Glutamatergic neuron (in vitro differentiated cells): Measurements from ENCODE around the gene LILRA6. TPM values are rescaled to one million over a fixed set of nuclear protein-coding genes. Genes with fewer than 3 reads are reported as not detected.
A peak's percentile ranks its signal among the peaks of the same experiment; 100 is the strongest.
"Not testable (repeated sequence)": the region's sequence is repeated elsewhere in the genome, so short reads cannot be mapped to it uniquely, and the experiment has no call there.

Experiments used
- DNase-seq: peaks from one replicate; pipeline ENCODE4 v3.0.0; 2022
- H3K27ac Mint-ChIP-seq: one replicate; pipeline ENCODE4 v1.8.0; 2020; ENCODE audit warnings: mild to moderate bottlenecking, mixed read lengths, inconsistent platforms; ENCODE audit not compliant: unreplicated experiment
- H3K27me3 Mint-ChIP-seq: one replicate; pipeline ENCODE4 v1.8.0; 2020; ENCODE audit warnings: mild to moderate bottlenecking, moderate library complexity, mixed read lengths, inconsistent platforms; ENCODE audit not compliant: unreplicated experiment
- H3K36me3 Mint-ChIP-seq: one replicate; pipeline ENCODE4 v1.8.0; 2020; ENCODE audit warnings: mild to moderate bottlenecking, mixed read lengths, inconsistent platforms; ENCODE audit not compliant: unreplicated experiment
- H3K4me1 Mint-ChIP-seq: one replicate; pipeline ENCODE4 v1.8.0; 2020; ENCODE audit warnings: mild to moderate bottlenecking, low read depth, mixed read lengths, inconsistent platforms; ENCODE audit not compliant: unreplicated experiment
- H3K4me3 Mint-ChIP-seq: one replicate; pipeline ENCODE4 v1.8.0; 2020; ENCODE audit warnings: mild to moderate bottlenecking, mixed read lengths, inconsistent platforms; ENCODE audit not compliant: unreplicated experiment
- H3K9me3 Mint-ChIP-seq: one replicate; pipeline ENCODE4 v1.8.0; 2020; ENCODE audit warnings: mild to moderate bottlenecking, moderate library complexity, mixed read lengths, inconsistent platforms; ENCODE audit not compliant: unreplicated experiment
- total RNA-seq: library from RNA; stranded (reverse); fragmentation: NEBNext Ultra II Directional; extraction: Animal tissue kit (Norgen Biotek cat#: 25700); gene quantifications from one replicate; pipeline ENCODE4 v1.2.1, GENCODE V29; 2021; ENCODE audit not compliant: unreplicated experiment
- TF ChIP-seq, protein P1 (sequence below): fragments of 200-600 bp; sonication (generic); IDR thresholded peaks from one replicate; pipeline ENCODE4 v1.5.0; 2021; ENCODE audit not compliant: partially characterized antibody, unreplicated experiment

LILRA6 gene
- total RNA-seq, 1 donor from 2014 or later = not detected

GRCh38 chr19:54252243-54252642 lies 9.7 kb upstream of the LILRA6 start:
- no peak overlapping the region for H3K27ac Mint-ChIP-seq
- no peaks in the 10 kb centered on the region for H3K36me3 Mint-ChIP-seq
- H3K9me3 Mint-ChIP-seq = peaks cover 5% of the 10 kb centered on the region
- no peak for DNase-seq
- H3K4me1 Mint-ChIP-seq = peaks cover 14% of the 10 kb centered on the region
- TF ChIP-seq, protein P1, sequence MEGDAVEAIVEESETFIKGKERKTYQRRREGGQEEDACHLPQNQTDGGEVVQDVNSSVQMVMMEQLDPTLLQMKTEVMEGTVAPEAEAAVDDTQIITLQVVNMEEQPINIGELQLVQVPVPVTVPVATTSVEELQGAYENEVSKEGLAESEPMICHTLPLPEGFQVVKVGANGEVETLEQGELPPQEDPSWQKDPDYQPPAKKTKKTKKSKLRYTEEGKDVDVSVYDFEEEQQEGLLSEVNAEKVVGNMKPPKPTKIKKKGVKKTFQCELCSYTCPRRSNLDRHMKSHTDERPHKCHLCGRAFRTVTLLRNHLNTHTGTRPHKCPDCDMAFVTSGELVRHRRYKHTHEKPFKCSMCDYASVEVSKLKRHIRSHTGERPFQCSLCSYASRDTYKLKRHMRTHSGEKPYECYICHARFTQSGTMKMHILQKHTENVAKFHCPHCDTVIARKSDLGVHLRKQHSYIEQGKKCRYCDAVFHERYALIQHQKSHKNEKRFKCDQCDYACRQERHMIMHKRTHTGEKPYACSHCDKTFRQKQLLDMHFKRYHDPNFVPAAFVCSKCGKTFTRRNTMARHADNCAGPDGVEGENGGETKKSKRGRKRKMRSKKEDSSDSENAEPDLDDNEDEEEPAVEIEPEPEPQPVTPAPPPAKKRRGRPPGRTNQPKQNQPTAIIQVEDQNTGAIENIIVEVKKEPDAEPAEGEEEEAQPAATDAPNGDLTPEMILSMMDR = no peak
- no peak overlapping the region for H3K4me3 Mint-ChIP-seq
- H3K27me3 Mint-ChIP-seq = peaks cover 9% of the 10 kb centered on the region

DNA sequence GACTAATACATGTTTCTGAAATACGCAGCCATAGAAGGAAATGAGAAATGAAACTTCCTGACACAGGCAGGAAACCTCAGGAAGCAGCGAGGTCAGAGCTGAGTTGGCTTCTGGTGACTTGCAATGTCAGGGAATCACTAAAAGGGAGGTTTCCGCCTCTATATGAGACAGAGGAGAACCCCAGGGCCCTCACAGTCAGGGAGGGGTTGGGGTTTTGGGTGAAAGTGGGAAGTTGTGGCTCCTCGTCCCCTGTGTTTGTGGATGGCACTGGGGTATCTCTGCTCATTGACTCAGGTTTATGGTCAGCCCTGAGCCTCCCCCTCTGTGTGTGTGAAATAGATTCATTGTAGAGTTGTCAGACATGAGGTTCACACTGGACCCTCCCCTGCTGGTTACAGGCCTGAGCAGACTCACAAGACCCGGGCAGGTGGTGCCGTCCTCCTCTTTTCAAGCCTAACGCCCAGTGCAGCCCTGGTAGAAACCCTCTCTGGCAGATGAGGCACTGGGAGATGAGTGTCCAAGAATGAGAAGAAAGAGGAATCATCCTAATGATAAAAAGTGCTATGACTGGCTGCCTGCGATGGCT lies 5.5 kb upstream of the LILRA6 start:
- H3K4me1 Mint-ChIP-seq = peaks cover 14% of the 10 kb centered on the region
- peaks cover 10% of the 10 kb centered on the region for H3K27me3 Mint-ChIP-seq
- no peak overlapping the region for H3K4me3 Mint-ChIP-seq
- H3K36me3 Mint-ChIP-seq = no peaks in the 10 kb centered on the region
- DNase-seq = no peak
- H3K9me3 Mint-ChIP-seq = no peaks in the 10 kb centered on the region
- no peak overlapping the region for H3K27ac Mint-ChIP-seq
- TF ChIP-seq, protein P1 = no peak

DNA sequence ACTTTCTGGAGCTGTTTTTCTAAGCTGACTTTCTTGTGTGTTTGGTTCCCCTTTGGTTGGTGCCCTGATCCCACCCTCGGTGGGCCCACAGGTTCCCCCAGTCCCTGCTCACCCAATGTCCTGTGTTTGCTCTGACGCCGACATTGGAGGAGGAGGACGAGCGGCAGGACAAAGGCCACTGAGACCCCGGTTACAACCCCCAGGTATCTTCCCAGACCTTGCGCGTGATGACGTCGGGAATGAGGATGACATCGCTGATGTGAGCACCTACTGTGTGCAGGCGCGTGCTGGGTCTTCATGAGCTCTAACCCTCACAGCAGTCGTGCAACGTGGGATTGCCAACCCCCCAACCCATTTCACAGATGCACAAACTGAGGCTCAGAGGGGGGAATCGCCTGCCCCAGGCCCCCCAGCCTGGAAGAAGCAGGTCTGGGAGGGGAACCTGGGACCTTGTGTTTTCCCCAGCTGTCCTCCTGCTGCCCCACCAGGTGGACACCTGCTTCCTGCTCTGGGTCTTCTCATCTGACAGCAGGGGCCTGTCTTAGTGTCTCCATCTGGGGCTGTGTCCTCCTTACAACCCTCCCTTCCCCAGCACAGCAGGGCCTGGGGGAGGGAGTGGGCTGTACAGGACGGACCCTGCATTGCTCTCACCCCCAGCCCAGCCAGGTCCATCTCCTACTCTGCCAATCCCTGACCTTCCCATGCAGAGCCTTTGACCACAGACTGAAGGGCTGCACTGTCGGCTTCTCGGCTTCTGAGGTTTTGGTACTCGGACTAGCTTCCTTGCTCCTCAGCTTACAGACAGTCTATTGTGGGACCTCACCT lies 4.7 kb upstream of the LILRA6 start:
- Mint-ChIP-seq H3K27me3 (peaks cover 6% of the 10 kb centered on the region), H3K9me3 (no peaks in the 10 kb centered on the region)
- DNase-seq = no peak

DNA sequence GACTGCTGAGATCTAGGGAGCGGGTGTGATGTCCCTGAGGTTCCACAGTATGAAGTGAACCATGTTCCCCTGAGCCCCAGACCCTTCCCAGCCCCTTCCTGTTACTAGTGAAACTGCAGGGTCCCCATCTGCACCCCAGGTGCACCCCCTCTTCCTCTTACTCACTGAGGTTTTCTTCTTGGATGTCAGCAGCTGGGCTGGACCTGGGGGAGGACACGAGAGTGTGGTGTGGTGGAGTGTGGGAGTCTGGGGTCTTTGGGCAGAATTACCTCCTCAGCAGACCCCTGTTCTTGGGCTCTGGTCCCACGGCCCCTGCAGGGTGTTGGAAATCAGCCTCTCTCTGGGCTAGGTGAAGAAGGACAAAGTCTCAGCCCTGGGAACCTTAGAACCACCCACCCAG lies 3.3 kb upstream of the LILRA6 start:
- no peaks in the 10 kb centered on the region for H3K36me3 Mint-ChIP-seq
- H3K4me1 Mint-ChIP-seq = peaks cover 9% of the 10 kb centered on the region
- TF ChIP-seq, protein P1 = no peak
- no peak overlapping the region for H3K27ac Mint-ChIP-seq
- no peaks in the 10 kb centered on the region for H3K9me3 Mint-ChIP-seq
- H3K4me3 Mint-ChIP-seq = no peak overlapping the region
- H3K27me3 Mint-ChIP-seq = peaks cover 6% of the 10 kb centered on the region
- no peak for DNase-seq

More for the DNA sequence above, 4.7 kb upstream of the LILRA6 start:
- Mint-ChIP-seq H3K27ac (no peak overlapping the region), H3K4me1 (peaks cover 9% of the 10 kb centered on the region), H3K36me3 (no peaks in the 10 kb centered on the region), H3K4me3 (no peak overlapping the region)
- TF ChIP-seq, protein P1 = no peak

DNA sequence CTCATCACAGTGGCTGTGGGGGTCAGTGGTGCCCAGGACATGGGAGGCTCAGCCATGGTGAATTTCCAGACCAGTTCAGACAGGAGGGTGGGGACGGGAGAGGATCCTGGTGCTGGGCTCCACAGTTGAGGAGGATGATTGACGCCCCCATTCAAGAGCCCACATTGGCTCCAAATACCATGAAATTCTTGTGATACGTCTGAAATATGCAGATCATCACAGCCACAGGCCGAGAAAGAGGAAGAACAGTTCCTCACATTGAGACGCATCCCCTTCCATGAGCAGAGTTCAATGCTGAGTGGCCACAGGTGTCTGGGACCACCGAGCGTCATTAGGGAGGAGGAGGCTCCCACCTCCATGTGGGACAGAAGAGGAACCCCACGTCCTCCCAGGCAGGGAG lies 1.2 kb upstream of the LILRA6 start:
- H3K9me3 Mint-ChIP-seq, H3K27me3 Mint-ChIP-seq, H3K4me1 Mint-ChIP-seq, H3K4me3 Mint-ChIP-seq, DNase-seq, H3K36me3 Mint-ChIP-seq, H3K27ac Mint-ChIP-seq: not testable (repeated sequence)

DNA sequence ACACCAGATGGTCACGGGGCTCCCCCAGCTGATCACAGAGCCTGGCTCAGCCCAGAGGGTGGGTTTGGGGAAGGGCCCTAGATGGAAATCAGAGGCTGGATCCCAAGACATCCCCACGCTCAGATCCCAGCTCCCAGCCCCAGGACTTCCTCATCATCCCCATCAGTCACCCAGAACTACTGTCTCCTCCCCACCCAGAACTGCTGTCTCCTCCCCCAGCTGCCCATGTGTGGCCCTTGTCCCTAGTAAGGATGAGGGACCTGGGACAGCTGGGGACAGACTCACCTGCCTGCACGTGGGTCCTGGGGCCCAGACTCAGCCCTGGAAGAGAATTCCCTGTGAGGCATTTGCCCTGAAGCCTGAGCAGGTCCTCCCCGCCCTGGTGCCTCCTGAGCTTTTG lies 356 bp downstream of the LILRA6 start:
- not testable (repeated sequence) for DNase-seq, H3K4me3 Mint-ChIP-seq, H3K27ac Mint-ChIP-seq, H3K36me3 Mint-ChIP-seq, H3K27me3 Mint-ChIP-seq, H3K9me3 Mint-ChIP-seq, H3K4me1 Mint-ChIP-seq

DNA sequence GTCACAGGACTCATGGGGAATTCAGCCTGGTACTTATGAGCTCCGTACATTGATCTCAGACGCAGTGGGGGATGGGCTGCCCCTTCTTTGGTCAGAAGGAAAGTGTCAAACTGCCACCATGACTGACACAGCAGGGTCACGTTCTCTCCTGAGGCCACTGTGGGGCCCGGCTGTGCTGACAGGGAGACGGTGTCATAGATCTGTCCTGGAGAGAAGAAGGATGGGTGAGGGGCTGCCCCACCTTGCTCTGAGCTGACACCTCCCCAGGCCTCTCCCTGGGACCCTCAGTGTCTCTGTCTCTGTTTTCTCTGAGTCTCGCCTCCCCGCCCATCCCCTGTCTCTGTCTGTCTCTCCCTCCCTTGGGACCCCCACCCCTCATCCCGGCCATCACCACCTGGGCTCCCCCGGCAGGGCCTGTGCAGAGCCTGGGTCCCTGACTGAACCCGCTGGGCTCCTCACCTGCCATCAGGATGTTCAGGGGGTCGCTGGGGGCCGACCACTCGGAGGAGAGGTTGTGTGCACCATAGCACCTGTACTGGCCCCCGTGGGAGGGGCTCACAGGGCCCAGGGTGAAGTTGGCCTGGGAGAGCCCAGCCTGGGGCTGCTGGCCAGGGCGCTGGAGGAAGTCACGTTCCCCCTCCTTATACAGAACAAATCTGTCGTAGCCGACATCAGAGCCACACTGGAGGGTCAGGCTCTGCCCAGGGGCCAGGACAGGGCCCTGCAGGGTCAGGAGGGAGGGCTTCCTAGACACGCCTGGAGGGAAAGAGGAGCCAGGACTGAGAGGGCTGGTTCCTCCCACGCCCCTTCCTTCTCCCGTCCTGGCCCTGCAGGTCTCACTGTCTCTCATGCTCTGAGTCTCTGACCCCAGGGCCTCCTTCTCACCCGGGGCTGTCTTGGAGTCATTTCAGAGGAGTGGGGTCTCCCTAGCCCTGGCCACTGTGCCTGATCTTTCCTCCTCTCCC lies 1.9 kb downstream of the LILRA6 start:
- H3K4me1 Mint-ChIP-seq, H3K36me3 Mint-ChIP-seq, H3K27me3 Mint-ChIP-seq, H3K27ac Mint-ChIP-seq, H3K9me3 Mint-ChIP-seq, DNase-seq: not testable (repeated sequence)
- peak overlapping the region; percentile 46 for H3K4me3 Mint-ChIP-seq
